Measurements from ENCODE around the gene MYF5.

The MYF5 gene

DNA sequence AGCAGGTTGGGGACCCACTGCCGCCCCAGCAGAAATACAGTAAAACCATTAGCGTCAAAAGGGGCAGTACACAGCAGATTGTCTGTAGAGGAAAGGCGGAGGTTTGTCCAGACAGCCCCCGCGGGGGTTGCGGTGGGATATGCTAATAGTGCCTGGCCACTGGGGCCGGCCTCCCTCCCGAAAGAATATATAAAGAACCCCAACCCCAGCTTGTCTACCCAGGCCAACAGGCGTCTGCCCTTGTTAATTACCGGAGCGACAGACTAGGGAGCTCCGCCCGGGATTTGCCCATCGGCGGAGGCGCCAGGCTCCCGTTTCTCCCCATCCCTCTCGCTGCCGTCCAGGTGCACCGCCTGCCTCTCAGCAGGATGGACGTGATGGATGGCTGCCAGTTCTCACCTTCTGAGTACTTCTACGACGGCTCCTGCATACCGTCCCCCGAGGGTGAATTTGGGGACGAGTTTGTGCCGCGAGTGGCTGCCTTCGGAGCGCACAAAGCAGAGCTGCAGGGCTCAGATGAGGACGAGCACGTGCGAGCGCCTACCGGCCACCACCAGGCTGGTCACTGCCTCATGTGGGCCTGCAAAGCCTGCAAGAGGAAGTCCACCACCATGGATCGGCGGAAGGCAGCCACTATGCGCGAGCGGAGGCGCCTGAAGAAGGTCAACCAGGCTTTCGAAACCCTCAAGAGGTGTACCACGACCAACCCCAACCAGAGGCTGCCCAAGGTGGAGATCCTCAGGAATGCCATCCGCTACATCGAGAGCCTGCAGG is at the start of gene MYF5:
MYF5 (plus strand) TSS at position 217 of the 774 bp plus-strand sequence; CDS start at position 369, 152 bp downstream.
- DNase-seq (ENCODE audit: low read depth, low spot score), result no peak

DNA sequence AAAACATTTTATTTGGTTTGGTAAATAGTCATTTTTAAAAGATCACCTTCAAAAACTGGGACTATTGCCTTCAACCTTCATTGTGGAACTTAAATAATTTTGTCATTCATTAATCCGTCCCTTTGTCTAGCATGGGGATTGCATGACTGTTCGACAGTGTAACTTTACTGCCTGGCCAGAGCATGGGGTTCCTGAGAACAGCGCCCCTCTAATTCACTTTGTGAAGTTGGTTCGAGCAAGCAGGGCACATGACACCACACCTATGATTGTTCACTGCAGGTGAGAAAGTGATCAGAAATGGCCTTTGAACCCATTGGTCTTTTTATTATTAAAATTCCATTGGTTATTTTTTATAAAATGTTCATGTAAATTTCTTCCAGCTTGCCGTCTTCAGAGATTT is 46.5 kb upstream of the MYF5 start:
- no peak for DNase-seq (ENCODE audit: low read depth, low spot score)

DNA sequence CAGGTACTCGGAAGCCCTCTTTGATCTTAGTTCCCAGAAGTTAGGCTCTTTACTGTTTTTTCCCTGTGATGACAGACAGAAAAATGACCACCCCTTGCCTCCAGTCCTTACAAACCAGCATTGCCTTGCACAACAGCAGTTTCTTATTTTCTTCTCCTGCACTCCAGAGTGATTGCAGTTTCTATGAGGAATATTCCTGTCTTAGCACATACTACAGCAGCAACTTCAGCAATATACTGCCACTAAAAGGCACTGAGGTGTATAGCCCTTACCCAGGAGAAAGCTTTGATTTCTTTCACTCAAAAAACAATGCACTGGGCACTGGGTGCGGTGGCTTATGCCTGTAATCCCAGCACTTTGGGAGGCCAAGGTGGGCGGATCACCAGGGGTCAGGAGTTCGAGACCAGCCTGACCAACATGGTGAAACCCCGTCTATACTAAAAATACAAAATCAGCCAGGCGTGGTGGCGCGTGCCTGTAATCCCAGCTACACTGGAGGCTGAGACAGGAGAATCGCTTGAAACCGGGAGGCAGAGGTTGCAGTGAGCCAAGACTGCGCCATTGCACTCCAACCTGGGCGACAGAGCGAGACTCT is 40.6 kb upstream of the MYF5 start:
- peak; percentile 13 for DNase-seq (ENCODE audit: low read depth, low spot score)

DNA sequence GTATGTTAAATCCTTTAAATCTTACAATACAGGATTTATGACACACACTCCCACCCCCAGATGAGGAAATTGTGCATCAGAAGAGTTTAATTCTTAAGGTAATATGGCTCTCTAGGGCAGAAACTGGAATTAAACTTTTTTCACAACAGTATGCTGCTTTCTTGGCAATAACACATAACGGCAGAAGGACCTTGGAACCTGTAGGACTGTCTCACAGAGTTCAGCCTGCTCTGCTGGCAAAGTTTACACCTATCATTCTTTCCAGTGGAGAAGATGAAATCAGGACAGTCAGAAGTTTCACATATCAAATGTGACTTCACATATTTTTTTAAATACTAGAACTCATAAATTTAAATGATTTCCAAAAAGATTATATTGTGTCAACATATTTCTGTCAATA is 39.9 kb upstream of the MYF5 start:
- no peak for DNase-seq (ENCODE audit: low read depth, low spot score)

DNA sequence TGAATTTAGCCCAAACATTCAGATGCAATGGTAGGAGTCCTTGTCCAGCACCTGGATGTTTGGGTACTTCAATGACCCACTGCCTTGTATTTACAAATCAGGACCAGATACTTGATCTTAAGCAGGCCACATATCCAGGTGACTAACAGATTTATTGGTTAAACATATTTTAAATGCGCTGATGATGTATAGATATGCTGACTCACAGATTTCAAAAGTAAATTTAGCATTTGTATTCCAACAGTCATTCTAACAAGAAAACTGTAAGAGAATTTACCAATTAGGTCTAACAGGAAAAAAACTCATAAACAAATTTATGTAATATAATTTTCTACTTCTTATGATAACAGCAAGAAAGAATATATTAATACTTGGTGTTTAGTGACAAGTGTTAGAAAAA is 38.7 kb upstream of the MYF5 start:
- no peak for DNase-seq (ENCODE audit: low read depth, low spot score)

DNA sequence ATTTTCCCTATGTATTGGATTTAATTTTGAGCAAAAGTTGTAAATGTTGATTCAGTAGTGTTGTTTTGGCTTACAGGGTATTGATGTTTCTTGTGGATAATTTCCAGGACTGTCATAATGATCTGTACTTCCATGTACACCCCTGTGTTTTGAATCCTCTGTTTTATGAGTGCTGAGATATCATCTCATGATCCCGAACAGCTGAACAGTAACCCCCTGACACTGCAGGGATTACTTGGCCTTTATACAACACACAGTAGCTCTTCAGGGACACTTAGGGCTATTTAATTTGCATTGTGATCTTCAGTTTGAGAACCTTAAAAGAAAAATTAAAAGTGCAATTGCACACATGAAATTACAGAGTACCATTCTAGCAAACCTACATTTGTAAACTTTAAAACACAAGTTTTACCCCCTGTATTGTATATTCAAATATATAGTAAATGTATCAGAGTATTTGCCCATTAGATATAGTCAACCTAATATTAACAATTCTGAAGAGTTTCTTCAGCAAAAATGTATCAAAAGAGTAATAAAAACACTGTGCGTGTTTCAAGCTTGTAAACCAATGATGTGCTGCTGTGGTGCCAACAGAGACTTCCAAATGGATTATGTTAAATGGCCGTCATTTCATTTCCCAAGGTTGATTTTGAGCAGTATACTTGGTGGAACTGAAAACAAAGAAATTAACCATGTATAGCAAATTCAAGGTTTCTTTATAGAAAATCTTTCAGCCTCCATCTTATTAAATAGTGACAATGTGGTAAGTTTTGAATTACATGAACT is 37.2 kb upstream of the MYF5 start:
- DNase-seq (ENCODE audit: low read depth, low spot score), result no peak

DNA sequence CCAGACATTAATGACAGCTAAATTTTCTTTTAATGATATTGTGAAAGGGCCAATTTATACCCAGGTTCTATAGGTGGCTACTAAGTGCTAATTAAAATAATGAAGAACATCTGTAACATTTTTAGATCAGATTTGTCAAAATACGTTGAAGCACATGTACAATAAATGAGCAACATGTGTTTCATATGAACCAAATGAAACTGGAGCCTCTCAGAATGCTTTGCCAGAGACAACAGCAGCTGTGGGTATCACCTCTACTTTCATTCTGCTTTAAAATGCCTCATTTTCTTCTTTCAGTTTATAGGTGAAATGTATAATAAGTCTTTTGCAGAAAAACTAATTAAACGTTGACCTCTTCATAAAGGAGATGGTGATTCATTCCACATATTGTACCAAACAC is 35.4 kb upstream of the MYF5 start:
- DNase-seq (ENCODE audit: low read depth, low spot score), result no peak

DNA sequence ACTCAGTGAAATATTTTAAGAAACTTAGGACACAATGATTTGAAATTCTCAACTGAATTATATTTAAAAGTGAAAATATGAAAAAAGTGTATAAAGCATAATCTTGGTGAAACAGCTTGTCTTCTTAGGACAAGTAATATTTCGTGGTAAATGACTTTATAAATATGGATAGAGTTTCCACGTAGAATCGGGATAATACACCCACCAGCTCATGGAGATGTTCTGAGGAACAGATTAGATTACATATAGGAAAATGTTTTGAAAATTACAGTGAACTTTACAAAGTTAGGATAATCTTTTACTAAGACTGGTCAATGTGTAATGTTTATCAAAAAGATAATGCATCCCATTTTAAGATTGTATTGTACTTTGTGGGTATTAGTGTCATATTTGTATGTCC is 34.9 kb upstream of the MYF5 start:
- DNase-seq (ENCODE audit: low read depth, low spot score), result no peak

DNA sequence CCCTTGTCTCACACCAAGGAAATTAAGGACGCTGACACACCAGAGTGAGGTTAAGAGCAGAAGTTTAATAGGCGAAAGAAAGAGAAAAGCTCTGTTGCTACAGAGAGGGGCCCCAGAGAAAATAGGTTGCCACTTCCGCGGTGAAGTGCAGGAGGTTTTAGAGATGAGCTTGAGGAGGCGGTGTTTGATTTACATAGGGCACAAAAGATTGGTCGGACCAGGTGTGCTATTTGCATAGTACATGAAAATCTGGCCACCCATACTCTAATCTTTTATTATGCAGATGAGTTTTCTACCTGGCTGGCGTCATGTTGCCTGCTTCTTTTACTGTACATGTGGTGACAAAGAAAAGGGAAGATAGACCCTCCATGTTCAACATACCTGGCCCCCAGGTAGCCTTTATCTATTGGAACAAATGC is 32.6 kb upstream of the MYF5 start:
- no peak for DNase-seq (ENCODE audit: low read depth, low spot score)

DNA sequence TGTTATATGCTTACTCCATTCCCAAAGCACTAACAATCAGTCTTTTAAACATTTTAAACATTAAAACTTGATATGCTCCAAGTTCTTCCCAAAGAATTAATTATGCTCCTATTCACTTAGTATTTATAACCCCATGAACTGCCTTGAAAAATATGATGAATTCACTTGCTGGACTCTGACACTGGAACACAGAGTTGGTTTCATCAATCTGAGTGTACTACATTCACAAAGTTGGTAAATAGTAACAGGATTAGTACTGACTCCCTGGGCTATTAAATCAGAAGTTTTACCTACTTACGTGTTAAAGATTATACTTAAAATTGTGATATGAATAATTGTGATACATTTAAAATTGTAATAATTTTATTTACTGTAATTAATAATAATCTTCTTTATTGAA is 26.6 kb upstream of the MYF5 start:
- DNase-seq (ENCODE audit: low read depth, low spot score), result no peak

DNA sequence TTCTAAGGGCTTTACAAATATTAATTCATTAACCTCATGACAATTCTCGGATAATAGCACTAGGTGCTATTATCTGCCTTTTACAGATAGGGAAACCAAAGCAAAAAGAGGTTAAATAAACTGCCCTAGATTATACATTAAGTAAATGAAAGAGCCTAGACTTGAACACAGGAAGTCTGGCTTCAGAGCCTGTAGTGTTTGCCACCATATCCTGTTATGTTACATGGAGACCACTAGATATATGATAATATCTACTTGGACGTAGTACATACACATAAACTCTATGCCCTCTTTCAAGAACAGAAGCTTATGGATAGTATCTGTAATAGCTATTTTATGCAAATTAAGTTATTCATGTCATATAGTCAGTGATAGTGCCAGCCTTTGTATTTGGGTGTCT is 26.2 kb upstream of the MYF5 start:
- DNase-seq (ENCODE audit: low read depth, low spot score), result no peak

DNA sequence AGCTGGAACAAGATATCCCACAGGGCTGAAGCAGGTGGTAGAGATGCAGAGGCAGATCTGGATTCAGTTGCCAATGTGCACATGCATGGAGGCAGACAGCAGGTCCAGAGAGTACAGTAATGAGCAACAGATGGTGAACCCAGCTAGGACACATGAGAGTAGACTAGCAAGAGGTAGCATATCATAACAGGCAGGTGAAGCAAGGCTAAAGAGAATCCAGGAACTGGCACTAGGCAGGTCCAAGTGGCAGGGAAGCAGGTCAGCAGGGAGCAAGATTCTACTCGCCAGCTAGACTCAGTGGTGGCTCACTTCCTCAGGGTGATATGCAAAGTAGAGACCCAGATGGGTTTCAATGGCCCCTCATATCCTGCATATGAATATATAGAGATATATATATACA is 24.6 kb upstream of the MYF5 start:
- DNase-seq (ENCODE audit: low read depth, low spot score), result no peak

DNA sequence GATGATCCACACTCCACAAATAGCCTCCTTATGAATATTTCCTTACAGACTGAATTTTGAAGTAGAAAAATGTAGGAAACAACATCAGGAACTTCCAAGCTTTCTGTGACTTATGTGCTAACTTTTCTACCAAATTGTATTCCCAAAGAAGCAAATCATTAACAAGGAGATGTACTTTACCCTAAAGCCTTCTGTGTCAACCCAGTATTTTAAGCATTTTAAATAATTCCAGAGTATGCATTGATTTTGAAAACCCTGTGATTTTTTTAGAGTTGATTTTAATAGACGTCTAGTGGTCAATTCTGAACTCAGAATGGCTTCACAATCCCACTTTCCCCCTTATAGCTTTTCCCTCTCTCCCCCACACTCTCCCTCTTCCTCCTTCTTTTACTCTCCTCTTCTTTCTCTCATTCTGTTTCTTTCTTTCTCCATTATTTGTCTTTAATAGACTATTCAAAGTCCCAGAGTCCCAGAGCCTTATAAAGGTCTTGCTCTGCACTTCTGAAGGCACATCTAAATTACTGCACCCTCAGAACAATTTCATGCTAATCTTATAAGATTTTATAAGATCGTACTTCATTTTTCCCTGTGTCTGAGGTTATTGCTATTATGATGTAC is 19.3 kb upstream of the MYF5 start:
- DNase-seq (ENCODE audit: low read depth, low spot score), result no peak

DNA sequence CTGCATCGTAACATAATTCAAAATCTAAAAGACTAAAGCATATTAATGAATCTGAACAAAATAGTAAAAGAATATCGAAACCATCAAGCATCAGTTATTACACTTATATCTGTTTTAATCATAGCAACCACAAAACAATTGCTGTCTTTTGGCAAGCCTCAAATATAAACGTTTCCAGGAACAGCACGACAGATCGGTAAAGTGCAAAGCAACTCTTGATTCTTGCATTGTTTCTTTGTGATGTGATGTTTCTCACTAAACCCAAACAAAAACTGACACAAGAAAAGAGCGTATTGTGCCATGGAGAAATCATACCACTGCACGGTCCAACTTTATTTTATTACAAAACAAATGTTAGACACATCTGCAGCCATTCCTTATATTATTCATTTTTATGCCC is 18.5 kb upstream of the MYF5 start:
- DNase-seq (ENCODE audit: low read depth, low spot score), result no peak

DNA sequence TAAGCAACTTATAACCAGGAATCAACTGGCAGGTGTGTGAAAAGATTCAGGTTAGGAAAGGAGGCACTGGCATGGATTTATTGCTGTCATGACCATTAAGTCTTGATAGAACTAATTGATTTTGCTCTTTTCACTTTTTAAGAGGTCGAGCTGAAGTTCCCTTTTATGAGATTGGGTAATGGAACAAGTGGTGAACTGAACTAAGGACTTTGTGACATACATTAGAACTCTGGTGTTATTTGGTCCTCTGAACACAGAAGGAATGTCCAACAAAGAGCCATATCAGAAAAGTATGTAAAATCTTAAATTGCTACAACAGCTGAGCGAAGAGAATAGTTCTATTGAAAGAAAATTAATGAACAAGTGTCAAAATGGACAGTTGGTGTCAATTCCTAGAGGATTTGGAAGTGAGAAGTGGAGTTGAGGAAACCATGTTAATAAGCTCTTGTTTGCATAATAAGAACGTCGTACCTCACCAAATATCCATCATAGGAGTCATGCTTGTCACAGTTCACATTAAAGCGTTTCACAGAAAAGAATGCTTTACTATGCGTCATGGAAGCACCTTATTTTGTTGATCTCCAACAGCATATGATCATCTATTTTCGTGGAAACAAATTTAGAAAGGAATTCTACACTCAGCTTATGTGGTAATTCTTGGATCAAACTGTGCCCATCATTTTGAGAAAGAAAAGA is 17.7 kb upstream of the MYF5 start:
- no peak for DNase-seq (ENCODE audit: low read depth, low spot score)

DNA sequence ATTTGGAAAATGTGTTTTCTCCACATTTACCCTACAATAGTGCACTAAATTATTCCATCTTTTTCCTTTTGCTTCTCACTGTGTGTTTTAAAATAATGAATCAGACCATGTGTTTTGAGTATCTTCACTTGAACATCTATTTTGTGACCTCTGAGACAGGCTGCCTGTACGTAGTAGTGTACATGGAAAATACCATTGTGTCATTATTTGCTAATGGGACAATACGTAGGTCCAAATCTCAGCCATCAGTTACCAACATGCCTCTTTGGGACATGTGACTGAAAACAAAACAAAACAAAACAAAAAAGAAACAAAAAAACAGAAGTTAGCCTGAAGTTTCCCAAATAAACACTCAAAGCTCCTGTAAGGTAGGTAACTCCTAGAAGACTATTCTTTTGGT is 16.4 kb upstream of the MYF5 start:
- no peak for DNase-seq (ENCODE audit: low read depth, low spot score)

DNA sequence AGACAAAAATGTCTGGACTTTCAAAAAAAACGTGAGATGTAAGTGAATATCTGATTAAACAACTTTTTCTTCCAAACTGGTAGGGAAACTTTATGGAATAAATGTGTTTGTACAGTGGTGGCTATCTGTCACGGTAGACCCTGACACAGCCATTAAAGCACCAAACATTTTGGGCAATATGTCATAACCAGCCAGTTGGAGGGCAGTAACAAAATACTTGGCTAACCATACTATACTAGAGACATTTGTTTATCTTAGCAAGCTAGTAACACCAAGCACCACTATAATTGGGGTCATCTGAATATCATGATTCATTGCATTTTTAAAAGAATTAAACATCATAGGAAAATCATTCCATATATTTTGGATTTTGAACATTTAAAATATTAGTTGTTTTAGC is 15.3 kb upstream of the MYF5 start:
- DNase-seq (ENCODE audit: low read depth, low spot score), result peak; percentile 25

DNA sequence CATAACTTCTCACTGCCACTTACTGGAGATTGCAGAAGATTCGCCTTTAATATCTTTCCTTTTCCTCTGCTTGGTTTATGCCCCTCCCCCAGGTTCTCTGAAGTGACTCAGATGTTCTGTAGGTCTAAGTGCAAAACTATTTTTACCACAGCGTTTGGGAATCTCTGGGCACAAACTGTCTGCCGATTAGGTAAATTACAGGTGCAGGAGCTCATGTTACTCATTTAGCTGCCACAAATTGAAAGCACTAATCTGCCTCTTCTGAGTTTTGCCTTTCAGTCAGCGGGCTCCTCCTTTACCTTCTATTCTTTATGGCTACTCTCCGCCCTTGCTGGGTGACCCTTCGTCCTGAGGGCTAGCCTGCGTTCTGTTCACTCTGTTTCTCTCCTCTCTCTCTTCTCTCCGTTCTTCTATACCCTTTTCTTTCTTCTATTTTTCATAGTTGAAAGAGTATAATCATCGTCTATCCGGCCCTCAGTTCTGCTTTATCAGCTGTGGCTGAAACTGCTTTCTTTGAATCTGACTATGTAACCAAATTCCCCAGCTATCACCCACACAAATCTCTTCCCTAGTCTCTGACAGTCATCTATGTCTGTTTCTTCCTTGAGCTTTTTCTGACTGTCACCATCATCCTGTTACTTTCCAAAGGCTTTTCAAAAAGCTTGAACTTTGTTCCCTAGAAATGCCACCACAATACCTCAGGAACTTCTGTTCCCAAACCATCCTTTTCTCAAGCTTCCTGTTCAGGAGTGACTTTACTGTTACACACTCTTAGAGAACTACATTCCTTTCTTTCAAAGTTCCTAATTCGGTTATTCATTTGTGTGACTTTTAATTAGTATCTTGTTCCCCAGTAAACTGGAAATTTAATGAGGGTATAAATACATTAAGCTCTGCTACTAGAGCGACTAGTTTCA is 13.6 kb upstream of the MYF5 start:
- DNase-seq (ENCODE audit: low read depth, low spot score), result peak; percentile 66

DNA sequence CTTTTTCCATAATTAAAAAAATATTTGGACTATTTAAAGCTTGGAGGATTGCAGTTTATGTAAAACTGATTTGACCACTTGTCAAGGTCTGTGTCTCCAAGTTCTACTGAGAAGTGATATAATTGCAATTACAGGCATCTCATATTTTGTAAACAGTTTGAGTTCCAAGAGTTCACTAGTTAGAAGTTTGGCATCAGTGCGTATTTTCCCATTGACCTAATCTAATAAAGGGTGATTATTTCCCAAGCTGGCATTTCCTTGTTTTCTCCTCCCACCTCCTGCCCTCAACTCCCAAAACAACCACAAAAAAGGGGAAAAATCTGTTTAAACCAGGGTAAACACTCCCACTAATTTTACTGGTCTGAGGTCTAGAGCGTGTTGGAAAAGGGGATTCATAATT is 12.3 kb upstream of the MYF5 start:
- DNase-seq (ENCODE audit: low read depth, low spot score), result peak; percentile 11

DNA sequence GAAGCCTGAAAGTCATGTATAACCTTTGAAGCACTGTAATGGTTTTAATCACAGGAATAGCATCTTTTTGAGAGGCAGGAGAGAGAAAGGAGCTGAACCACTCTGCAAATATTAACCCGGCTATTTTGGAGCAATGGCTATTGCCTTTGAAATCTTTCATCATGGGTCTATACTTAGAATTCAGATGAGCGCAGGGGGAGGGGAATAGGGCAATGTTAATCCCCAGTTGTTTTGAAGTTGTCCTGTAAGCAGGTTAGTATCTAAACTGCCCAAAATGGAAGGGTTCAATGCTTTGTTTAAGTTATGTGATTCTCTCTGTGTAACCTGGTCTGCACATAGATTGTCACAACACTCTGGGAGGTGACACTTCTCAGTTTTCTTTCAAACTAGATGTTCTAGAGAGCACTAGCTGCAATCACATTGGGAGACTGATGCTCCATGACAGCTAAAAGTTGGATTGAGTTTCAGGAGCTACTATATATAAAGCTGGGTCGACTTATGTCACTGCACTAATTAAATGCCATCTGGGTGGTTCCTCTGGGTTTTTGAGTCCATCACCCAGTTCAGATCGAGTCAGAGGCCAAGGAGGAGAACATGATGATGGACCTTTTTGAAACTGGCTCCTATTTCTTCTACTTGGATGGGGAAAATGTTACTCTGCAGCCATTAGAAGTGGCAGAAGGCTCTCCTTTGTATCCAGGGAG is 9.4 kb upstream of the MYF5 start, which contains the start of gene MYF6:
MYF6 (plus strand) TSS at position 509 of the 704 bp plus-strand sequence; CDS start at position 595, 86 bp downstream.
- no peak for DNase-seq (ENCODE audit: low read depth, low spot score)
